ENCODE data around the gene MXRA5. TPM values are rescaled to one million over a fixed set of nuclear protein-coding genes. Genes with fewer than 3 reads are reported as not detected.

The MXRA5 gene
- total and polyA plus RNA-seq, 9 of the 15 experiments (the other 6 are each of a cell fraction or from before 2014, with no cell fraction given): 0.02 TPM; not detected in 8

DNA sequence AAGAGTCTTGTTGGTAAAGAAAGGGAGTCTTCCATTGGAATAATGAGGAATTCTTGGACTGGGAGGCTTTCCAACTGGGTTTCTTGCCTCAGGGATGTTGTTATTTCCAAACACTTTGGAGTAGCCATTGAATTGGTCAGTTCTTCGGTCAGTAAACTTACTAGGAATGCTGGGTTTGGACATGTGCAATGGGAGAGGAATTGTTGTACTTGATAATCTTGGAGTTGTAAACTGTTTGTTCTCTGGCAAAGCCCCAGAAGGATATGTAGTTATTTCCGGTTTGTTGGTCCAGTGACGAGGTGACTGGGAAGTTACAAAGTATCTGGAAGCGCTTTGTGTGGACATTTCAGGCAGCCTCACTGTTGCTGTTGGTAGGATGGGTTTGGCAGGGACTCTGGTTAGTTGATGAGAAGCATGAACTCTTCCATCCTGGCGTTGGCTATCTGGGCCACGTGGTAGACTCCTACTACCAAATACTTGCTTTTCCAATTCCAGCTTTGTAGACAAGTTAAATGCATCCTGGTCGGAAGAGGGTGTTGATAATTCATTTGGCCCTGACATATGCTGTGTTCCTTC, 25.9 kb downstream of the MXRA5 start:
- ATAC-seq (no peak), DNase-seq (ENCODE audit: extremely low read depth in 1 of 4, low spot score in 3 of 4) (no peak), FAIRE-seq (no peak)
- Histone ChIP-seq H3K9ac (ENCODE audit: insufficient read depth in 1 of 2, low read depth in 2 of 2, low read length in 2 of 2) (no peak overlapping the region), H3K4me2 (ENCODE audit: insufficient read depth, low read length) (no peak overlapping the region), H3K36me3 (ENCODE audit: control insufficient read depth, insufficient read depth, low read length) (no peaks in the 10 kb centered on the region), H4K20me1 (replicated peaks; ENCODE audit: control insufficient read depth, insufficient read depth, low read length) (no peaks in the 10 kb centered on the region), H2AFZ (ENCODE audit: low read depth, low read length) (no peak overlapping the region), H3K27me3 (ENCODE audit: control insufficient read depth in 2 of 2, insufficient read depth in 2 of 2, low read length in 2 of 2) (no peaks in the 10 kb centered on the region), H3K27ac (ENCODE audit: extremely low read depth, low read depth, low read length) (no peak overlapping the region), H3K79me2 (ENCODE audit: control insufficient read depth, insufficient read depth, low read length) (no peaks in the 10 kb centered on the region), H3K9me1 (ENCODE audit: control insufficient read depth, insufficient read depth, low read length) (no peaks in the 10 kb centered on the region), H3K9me3 (replicated peaks; ENCODE audit: control insufficient read depth, insufficient read depth, low read depth, low read length) (no peaks in the 10 kb centered on the region), H3K4me3 (no peak overlapping the region), H3K4me1 (replicated peaks in 1 of 2; ENCODE audit: control insufficient read depth in 2 of 2, insufficient read depth in 2 of 2, low read length in 2 of 2) (no peaks in the 10 kb centered on the region)
- TF ChIP-seq ZNF696 (CRISPR knock-in tag; conservative IDR thresholded peaks at IDR 0.05) (no peak), NFIC (IDR thresholded peaks at IDR 0.05) (no peak), ZNF174 (CRISPR knock-in tag; IDR thresholded peaks at IDR 0.05) (no peak), SIN3A (IDR thresholded peaks at IDR 0.05; ENCODE audit: borderline replicate concordance in 2 of 2, control insufficient read depth in 1 of 2, low read depth in 2 of 2, low read length in 2 of 2) (no peak), HNRNPK (IDR thresholded peaks at IDR 0.05; ENCODE audit: low read depth, low read length, poor library complexity, severe bottlenecking) (no peak), SAFB (IDR thresholded peaks at IDR 0.05; ENCODE audit: borderline replicate concordance, low read depth, low read length) (no peak), ARID1B (IDR thresholded peaks at IDR 0.05) (no peak), XRCC4 (IDR thresholded peaks at IDR 0.05; ENCODE audit: extremely low read depth, insufficient read depth, insufficient read length) (no peak), ZNF23 (CRISPR knock-in tag; IDR thresholded peaks at IDR 0.05) (no peak), CBFA2T2 (conservative IDR thresholded peaks at IDR 0.05) (no peak), SLC30A9 (CRISPR knock-in tag; IDR thresholded peaks at IDR 0.05) (no peak), CBFB (CRISPR knock-in tag; IDR thresholded peaks at IDR 0.05) (no peak), NR2C1 (IDR thresholded peaks at IDR 0.05) (no peak), NR2C1 (tag; IDR thresholded peaks at IDR 0.05) (no peak), MIER1 (IDR thresholded peaks at IDR 0.05; ENCODE audit: low read depth) (no peak), CC2D1A (IDR thresholded peaks at IDR 0.05) (no peak)
- TF ChIP-seq, protein P1, sequence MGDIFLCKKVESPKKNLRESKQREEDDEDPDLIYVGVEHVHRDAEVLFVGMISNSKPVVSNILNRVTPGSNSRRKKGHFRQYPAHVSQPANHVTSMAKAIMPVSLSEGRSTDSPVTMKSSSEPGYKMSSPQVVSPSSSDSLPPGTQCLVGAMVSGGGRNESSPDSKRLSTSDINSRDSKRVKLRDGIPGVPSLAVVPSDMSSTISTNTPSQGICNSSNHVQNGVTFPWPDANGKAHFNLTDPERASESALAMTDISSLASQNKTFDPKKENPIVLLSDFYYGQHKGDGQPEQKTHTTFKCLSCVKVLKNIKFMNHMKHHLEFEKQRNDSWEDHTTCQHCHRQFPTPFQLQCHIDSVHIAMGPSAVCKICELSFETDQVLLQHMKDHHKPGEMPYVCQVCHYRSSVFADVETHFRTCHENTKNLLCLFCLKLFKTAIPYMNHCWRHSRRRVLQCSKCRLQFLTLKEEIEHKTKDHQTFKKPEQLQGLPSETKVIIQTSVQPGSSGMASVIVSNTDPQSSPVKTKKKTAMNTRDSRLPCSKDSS (IDR thresholded peaks at IDR 0.05; ENCODE audit: low read depth, partially characterized antibody): no peak
- TF ChIP-seq, protein P2, sequence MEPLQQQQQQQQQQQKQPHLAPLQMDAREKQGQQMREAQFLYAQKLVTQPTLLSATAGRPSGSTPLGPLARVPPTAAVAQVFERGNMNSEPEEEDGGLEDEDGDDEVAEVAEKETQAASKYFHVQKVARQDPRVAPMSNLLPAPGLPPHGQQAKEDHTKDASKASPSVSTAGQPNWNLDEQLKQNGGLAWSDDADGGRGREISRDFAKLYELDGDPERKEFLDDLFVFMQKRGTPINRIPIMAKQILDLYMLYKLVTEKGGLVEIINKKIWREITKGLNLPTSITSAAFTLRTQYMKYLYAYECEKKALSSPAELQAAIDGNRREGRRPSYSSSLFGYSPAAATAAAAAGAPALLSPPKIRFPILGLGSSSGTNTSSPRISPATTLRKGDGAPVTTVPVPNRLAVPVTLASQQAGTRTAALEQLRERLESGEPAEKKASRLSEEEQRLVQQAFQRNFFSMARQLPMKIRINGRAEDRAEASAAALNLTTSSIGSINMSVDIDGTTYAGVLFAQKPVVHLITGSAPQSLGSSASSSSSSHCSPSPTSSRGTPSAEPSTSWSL (CRISPR knock-in tag; IDR thresholded peaks at IDR 0.05; ENCODE audit: borderline replicate concordance): no peak
- CTCF ChIA-PET (ENCODE audit: low intra/inter-chr PET ratio): no interaction called here
- intact Hi-C loops (cut with micrococcal nuclease) (no loop called here), in situ Hi-C loops (cut with MboI) (no loop called here)
- 0% methylated on average over 6 of the region's 7 CpGs for WGBS (ENCODE audit: insufficient coverage, low coverage, missing lambda C conversion rate)
- BruUV-seq (replicated peaks): no TSS peak
- POLR2A ChIA-PET: no interaction called here
